ENCODE measurements around the gene KLHL17. TPM values are rescaled to one million over a fixed set of nuclear protein-coding genes. Genes with fewer than 3 reads are reported as not detected.
A peak's percentile ranks its signal among the peaks of the same experiment; 100 is the strongest.

Gene KLHL17
- total and polyA plus RNA-seq, 3 donors from 2014 or later, result 16.0 to 36.4 (median 34.9) TPM

DNA sequence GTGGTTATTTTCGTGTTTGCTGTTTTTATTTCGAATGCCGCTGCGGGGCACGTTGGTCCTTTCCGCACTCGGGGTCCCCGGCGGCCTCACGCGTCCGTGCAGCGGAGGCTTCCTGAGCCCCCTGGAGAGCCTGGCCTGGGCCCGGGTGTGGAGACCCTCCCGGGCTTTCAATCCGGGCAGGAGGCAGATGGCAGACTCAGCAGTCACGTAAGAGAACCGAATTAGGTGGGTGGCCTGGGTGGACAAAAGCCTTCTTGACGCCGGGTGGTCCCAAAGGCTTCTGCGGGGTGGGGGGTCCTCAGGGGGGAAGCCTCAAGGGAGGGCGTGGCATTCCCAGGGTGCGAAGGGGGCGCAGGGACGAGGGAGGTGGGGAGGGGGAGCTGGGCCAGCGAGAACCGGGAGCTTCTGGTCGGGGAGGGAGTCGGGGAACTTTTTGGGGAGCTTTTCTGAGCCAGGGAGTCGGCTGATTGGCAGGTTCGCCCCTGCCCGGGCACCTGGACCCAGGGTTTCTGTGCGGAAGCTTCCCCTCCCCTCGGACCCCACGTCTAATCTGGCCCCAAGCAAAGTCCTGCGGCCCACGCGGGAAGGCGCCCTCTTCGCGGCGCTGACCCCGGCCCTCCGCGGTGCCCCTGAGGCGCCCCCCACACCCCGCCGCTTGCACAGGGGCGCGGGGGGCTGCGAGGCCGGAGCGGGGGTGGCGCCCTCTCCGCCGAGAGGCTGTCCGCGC, 40.8 kb downstream of the KLHL17 start:
- WGBS, 2 donors, result 1 to 4% methylated on average over 24 to 55 of the region's 58 CpGs
- Histone ChIP-seq H3K9me3 (no peaks in the 10 kb centered on the region), H3K27me3 (no peaks in the 10 kb centered on the region), H3K4me1 (peaks cover 20% of the 10 kb centered on the region), H3K36me3 (ENCODE audit: low read depth, missing control alignments) (no peaks in the 10 kb centered on the region), H3K27ac (peak overlapping the region; percentile 87 to 89), H3K4me3 (peak overlapping the region; percentile 56 to 64)
- no peak for TF ChIP-seq POLR2A (IDR thresholded peaks at IDR 0.05)
- TF ChIP-seq, protein P1, sequence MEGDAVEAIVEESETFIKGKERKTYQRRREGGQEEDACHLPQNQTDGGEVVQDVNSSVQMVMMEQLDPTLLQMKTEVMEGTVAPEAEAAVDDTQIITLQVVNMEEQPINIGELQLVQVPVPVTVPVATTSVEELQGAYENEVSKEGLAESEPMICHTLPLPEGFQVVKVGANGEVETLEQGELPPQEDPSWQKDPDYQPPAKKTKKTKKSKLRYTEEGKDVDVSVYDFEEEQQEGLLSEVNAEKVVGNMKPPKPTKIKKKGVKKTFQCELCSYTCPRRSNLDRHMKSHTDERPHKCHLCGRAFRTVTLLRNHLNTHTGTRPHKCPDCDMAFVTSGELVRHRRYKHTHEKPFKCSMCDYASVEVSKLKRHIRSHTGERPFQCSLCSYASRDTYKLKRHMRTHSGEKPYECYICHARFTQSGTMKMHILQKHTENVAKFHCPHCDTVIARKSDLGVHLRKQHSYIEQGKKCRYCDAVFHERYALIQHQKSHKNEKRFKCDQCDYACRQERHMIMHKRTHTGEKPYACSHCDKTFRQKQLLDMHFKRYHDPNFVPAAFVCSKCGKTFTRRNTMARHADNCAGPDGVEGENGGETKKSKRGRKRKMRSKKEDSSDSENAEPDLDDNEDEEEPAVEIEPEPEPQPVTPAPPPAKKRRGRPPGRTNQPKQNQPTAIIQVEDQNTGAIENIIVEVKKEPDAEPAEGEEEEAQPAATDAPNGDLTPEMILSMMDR (IDR thresholded peaks at IDR 0.05), result no peak
- intact Hi-C loops (cut with DNase I; ENCODE audit: low total_unique reads), result loop anchor here (10.0 kb wide), 1 partner anchor 64 kb away; no protein-coding TSS in a partner anchor
- DNase-seq, result no peak

GRCh38 chr1:1003618-1004419, 43.4 kb downstream of the KLHL17 start:
- no peak for DNase-seq
- TF ChIP-seq POLR2A (IDR thresholded peaks at IDR 0.05), result no peak
- TF ChIP-seq, protein P1 (IDR thresholded peaks at IDR 0.05), result no peak
- Histone ChIP-seq H3K27ac (no peak overlapping the region), H3K4me3 (no peak overlapping the region), H3K36me3 (ENCODE audit: low read depth, missing control alignments) (no peaks in the 10 kb centered on the region), H3K4me1 (peaks cover 18% of the 10 kb centered on the region), H3K27me3 (no peaks in the 10 kb centered on the region), H3K9me3 (no peaks in the 10 kb centered on the region)
- intact Hi-C loops (cut with DNase I; ENCODE audit: low total_unique reads), result loop anchor here (10.0 kb wide), 1 partner anchor 61 kb away; no protein-coding TSS in a partner anchor
- 84 to 85% methylated on average over 7 to 22 of the region's 22 CpGs for WGBS, 2 donors

DNA sequence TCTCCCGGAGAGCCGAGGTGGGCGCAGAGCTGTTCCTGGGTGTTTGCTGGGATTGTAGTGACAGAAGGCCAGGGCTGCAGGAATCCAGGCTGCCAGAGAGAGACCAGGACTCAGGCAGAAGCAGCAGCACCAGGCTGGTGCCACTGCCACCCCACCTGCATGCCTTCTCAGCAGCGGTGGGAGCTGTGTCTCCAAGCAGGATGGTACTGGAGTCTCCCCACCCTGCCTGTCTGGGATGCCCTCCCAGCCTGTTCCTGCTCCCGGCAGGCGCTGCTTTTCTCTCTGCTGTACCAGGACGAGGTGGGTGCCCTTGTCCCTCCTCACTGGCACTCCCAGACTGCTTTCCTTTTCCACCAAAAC, 44.0 kb downstream of the KLHL17 start:
- Histone ChIP-seq H3K36me3 (ENCODE audit: low read depth, missing control alignments) (no peaks in the 10 kb centered on the region), H3K27me3 (no peaks in the 10 kb centered on the region), H3K4me1 (peaks cover 16% of the 10 kb centered on the region), H3K27ac (no peak overlapping the region), H3K9me3 (no peaks in the 10 kb centered on the region), H3K4me3 (no peak overlapping the region)
- TF ChIP-seq POLR2A (IDR thresholded peaks at IDR 0.05), result no peak
- TF ChIP-seq, protein P1 (IDR thresholded peaks at IDR 0.05), result no peak
- DNase-seq, result no peak
- WGBS, 2 donors, result 65 to 67% methylated on average over 4 to 7 of the region's 7 CpGs
- intact Hi-C loops (cut with DNase I; ENCODE audit: low total_unique reads), result loop anchor here (10.0 kb wide), 1 partner anchor 60 kb away; no protein-coding TSS in a partner anchor

DNA sequence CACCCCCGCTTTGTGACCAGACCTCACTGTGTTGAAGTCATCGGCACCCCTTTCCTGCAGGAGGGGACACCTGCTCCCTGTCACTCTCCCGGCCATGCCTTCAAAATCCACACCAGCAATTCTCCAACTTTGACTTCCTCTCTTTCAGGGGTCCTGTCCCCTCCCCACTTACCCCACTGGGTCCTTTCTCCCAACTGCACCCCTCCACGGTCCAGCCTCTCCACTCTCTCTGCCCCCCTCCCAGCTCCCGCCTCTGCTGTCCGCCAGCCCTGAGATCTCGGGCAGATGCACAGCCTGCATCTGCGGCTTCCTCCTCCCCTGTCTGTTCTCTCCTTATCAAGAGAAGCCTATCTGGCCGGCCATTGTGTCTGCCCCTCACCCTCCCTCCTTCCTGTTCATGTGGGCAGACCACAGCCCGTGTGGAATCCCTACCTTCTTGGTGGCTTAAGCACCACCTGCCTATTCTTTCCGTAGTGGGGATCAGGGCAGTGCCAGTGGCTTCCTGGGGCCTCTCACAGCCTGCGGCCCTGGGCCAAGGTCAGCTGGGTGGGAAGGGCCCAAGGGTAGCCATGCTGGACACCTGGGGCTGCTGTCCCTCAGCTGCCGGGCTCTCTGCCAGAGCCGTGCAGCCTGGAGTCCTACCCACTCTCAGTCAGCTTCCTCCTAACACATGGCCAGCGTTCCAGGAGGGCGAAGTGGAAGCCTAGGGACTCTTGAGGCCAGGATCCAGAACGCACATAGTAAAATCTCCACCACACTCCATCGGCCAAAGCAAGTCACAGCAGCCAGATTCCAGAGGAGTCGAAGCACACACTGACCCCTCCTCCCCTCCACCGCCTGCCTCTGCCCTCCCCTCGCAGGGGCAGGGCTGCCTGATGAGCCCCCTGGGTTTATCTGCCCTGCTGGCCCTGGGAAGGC, 44.7 kb downstream of the KLHL17 start:
- TF ChIP-seq POLR2A (IDR thresholded peaks at IDR 0.05), result no peak
- TF ChIP-seq, protein P1 (IDR thresholded peaks at IDR 0.05), result no peak
- no peak overlapping the region for H3K27ac ChIP-seq
- intact Hi-C loops (cut with DNase I; ENCODE audit: low total_unique reads), result loop anchor here (10.0 kb wide), 1 partner anchor 60 kb away; no protein-coding TSS in a partner anchor
- peaks cover 14% of the 10 kb centered on the region for H3K4me1 ChIP-seq
- H3K36me3 ChIP-seq (ENCODE audit: low read depth, missing control alignments), result no peaks in the 10 kb centered on the region
- 29 to 32% methylated on average over 17 to 21 of the region's 21 CpGs for WGBS, 2 donors
- H3K9me3 ChIP-seq, result no peaks in the 10 kb centered on the region
- DNase-seq, result peak; percentile 55
- H3K4me3 ChIP-seq, result no peak overlapping the region
- H3K27me3 ChIP-seq, result no peaks in the 10 kb centered on the region
